HG02678 (cell line): ENCODE results near the gene OMG.
"Not testable (repeated sequence)": the region's sequence is repeated elsewhere in the genome, so short reads cannot be mapped to it uniquely, and the experiment has no call there.

Experiments
- ATAC-seq: cut with Tn5 transposase; IDR thresholded peaks from one replicate; pipeline ENCODE4 v1.9.1; 2021; ENCODE audit warnings: mild to moderate bottlenecking, moderate library complexity; ENCODE audit not compliant: unreplicated experiment

The OMG gene, protein sequence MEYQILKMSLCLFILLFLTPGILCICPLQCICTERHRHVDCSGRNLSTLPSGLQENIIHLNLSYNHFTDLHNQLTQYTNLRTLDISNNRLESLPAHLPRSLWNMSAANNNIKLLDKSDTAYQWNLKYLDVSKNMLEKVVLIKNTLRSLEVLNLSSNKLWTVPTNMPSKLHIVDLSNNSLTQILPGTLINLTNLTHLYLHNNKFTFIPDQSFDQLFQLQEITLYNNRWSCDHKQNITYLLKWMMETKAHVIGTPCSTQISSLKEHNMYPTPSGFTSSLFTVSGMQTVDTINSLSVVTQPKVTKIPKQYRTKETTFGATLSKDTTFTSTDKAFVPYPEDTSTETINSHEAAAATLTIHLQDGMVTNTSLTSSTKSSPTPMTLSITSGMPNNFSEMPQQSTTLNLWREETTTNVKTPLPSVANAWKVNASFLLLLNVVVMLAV

DNA sequence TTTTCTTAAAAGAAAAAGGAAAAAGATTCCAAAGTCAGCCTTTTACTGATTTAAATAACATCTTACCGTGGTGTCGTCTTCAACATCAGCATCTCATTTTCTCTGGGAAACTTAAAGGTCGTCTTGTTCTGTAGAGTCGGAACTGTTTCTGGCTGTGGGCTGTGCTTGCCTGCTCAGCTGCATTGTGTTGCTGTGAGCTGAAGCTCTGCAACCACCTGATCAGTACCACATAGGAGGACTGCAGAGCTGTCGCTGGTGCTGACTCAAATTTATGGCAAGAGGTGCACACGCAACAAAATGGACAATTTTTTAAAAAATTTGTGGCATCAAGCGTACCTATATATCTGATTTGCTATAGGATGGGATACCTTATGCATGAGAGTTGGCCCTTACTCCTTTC, at the start of gene OMG:
OMG (minus strand) TSS at position 150 of the 400 bp plus-strand sequence. CDS start 908 bp downstream, outside the sequence.
- ATAC-seq = no peak

DNA sequence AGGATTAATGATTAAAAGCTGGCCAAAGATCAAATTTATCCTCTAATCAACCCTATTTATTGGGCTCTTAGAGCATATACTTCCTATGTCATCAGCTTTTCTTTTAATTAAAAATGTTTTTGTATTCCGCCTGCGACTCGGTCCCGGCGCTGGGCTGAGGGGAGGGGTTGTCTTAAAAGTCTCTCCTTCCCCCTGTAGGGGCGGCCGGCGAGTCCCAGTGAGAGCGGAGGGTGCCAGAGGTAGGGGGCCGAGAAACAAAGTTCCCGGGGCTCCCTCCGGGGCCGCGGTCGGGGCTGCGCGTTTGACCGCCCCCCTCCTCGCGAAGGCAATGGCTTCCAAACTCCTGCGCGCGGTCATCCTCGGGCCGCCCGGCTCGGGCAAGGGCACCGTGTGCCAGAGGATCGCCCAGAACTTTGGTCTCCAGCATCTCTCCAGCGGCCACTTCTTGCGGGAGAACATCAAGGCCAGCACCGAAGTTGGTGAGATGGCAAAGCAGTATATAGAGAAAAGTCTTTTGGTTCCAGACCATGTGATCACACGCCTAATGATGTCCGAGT, 48.2 kb upstream of the OMG start:
- ATAC-seq = not testable (repeated sequence)

DNA sequence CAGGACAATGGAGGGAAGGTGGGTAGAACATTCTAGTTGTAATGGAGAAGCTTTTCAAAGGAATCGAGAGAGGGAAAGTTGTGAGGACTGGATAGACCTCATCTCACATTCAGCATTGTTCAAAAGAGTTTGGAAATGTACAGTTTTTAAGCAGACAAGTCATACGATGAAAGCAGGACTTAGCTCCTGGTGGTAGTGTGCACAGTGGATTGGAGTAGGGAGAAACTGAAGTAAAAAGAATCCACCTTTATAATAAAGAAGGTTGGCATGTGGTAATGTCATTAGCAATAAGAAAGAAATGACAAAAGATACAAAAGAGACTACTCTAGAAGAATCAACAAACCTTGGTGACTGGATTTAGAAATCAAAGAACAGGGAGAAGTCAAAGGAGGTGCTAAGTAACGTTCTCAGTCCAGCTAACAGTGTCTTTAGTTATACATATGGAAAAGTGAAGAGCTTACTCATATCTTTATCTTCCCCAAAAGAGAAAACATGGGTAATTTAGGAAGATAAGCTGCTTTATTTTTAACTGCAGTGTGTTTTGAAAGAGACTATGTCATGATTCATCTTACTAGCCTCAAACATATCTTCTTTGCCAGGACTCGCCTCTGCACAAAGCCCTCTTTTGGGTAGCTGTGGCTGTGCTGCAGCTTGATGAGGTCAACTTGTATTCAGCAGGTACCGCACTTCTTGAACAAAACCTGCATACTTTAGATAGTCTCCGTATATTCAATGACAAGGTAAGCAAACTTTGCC, 43.0 kb upstream of the OMG start:
- no peak for ATAC-seq

DNA sequence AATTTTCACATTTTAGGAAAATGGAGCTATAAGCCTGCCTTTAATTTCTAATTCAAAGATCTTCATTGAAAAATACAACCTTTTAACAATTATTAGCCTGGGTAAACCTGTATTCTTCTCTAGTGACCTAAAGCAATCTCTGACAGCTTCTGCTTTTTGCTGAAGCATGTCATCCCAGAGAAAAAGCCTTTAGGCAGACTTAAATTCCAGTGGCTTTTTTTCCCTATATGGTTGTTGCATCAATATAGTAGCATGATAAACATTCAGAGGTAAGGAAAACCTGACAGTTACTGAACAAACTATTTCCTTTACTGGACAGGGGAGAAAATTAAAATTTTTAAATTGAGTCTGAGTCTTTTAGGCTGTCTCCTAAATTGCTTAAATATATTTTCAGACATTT, 32.2 kb upstream of the OMG start:
- no peak for ATAC-seq

DNA sequence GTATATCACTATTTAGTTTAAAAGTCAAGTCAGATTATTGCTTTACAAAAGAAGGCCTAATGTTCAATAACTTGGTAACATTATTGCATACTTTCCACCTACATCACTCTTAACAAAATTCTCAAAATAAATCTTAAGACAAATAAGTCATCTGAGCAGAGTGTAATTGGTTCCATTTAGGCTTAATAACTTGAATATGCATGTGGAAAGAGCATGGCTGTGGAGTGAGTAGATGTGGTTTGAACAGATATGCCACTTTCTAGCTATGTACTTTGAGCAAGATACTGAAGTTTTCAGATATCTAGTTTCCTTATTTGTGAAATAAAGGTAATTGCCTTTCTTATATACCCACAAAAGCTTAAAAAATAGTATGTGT, 31.1 kb upstream of the OMG start:
- no peak for ATAC-seq

DNA sequence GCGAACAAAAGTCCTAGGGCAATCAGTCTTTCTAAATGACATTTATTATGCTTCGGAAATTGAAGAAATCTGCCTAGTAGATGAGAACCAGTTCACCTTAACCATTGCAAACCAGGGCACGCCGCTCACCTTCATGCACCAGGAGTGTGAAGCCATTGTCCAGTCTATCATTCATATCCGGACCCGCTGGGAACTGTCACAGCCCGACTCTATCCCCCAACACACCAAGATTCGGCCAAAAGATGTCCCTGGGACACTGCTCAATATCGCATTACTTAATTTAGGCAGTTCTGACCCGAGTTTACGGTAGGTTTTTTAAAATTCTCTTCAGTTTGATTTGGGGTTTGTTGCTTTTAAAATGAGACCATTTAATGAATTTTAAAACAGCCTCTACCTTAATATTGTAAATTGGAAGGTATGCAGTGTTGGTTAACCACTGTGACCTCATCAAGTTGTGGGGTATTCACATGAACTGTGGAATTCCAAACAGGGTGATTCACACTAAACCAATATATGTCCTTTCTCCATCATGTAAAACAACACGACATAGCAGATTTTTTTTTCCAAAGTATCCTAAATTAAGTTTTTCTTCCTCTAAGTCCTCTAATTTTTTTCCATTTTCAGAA, 30.6 kb upstream of the OMG start:
- no peak for ATAC-seq

DNA sequence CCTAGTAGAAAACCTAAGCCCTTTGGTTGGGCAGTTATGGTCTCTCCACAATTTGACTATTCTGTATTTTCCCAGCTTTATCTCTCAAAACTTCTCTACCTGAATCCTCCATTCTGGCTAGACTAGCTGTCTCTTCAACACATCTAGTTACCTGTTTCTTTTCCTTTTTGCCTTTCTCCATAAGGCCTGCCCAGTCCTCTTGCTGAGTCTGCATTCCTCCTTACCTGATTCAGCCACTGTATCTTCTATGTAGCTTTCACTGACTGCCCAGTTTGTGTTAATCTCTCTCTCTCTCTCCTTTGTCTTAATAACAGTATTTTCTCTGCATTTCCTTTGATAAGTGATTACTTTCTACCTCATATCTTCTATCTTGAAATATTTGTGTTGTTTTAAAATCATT, 26.5 kb upstream of the OMG start:
- no peak for ATAC-seq

DNA sequence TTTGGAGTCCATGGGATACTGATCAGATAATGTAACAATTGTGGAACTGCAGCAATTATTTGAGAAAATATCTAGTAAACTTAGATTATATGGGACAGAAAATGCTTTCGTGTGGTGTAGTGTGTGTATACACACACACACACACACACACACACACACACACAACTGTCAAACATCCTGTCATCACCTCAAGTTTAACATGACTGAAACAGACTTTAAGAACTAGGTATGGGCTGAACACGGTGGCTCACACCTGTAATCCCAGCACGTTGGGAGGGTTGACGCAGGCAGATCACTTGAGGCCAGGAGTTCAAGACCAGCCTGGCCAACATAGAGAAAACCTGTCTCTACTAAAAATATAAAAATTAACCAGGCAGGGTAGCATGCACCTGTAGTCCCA, 24.9 kb upstream of the OMG start:
- ATAC-seq = no peak

DNA sequence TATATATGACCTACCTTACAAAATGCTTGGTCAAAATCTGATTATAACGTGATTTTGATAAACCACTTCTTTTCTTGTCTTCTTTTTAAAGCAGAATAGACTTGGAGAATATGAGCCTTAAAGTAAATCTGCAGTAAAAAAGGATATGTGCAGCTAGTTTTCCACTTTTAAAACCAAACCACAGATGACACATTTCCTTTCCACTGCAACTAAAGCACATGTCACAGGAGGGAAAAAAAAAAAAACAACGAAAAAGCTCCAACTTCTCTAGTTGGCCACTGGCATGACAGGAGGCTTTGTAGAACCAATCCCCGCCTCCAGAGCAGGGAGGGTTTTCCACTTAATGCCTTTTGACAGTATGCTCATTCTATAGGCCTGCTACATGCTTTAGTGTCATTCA, 24.4 kb upstream of the OMG start, which contains the start of gene EVI2A:
EVI2A (minus strand) TSS at position 142 of the 400 bp plus-strand sequence. CDS start 2,609 bp downstream, outside the sequence.
- peak; percentile 42 for ATAC-seq

DNA sequence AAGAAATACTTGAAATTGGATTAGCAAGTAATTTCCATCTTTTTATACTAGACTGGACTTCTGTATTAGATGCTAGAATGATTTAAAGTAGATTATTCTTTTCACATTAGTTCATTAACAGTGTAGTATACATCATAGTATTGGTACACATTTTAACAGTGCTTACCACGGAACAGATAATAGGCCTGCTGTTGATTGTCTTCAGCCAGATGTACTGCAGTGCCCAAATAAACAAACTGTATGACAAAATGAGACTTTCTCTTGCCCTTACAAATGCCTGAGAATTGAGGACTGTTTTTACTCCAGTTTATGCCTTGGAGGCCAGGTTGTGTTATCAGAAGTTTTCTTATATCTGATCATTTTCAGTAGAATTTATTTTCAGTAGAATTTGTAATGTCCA, 23.8 kb upstream of the OMG start:
- no peak for ATAC-seq

DNA sequence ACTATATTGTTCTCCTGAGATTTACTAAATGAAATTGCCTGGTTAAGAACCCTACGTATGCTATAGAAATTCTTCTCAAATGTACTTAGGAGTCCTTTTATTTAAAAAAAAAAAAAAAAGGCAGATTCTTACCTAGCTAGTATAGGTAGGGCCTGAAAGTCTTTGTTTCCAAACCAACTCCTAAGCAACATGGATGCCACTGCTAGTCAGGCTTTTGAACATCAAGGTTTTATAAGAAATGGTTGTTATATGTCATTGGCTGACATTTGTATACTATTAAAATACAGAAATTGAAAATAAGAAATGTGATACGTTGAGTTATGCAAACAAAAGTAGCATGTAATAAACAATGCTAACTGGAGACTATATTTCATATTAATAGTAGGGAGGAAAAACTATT, 23.2 kb upstream of the OMG start:
- ATAC-seq = no peak

DNA sequence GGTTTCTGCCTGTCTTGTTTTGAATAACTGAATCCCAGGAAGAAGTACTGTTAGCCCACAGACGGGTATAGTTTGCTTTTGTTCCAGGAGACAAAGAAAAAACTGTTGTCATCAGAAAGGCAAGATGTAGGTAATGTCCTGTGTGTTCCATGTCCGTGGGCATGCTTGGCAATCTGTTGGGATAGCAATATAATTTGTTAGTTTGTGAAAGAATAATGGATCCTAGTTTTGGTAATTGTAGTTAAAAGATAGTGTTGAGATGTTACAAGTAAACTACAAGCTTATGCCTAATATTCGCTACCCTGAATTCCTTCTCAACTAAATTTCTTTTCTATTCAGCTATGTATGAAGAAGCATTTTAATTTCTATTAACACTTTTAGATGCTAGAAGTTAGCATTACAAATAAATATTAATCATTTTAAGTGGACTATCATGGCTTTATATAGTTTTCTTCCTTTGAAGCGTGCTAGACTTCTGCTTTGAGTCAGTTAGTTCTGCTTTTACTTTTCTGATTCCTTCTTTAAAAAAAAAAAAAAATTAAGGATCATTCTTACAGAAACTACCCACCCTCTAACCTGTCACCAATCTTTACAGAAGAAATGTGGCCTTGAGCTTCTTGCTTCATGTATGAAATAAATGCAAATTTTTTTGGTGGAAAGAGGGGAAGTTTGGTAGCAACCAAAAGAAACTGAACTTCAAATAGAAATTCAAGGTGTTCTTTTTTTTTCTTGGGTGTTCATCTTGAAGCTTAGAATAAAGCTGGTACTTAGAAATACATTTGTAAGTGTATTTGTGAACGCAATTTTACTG, 22.0 kb upstream of the OMG start:
- no peak for ATAC-seq

DNA sequence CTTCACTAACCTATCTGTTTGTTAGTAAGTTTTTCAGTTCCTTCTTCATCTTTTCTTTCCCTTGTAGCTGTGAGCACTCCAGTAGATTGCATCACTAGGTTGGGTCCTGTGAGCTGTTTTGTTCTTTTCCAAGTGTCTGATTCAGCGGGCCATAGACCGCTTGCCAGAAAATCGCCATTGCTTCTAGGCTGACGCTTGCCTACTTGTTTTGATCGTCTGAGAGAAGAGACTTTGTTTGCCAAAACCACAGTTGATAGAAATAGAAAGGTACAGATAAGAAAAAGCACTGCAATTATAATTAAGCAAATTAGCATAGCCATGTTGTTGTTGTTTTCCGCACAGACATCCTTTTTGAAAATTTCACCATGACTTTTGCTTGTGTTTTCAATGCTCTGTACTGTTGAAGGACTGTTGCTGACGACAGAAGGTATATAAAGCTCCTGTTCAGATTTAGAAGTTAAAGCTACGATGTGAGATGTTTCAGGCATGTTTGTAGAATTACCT, 21.3 kb upstream of the OMG start:
- peak; percentile 35 for ATAC-seq

DNA sequence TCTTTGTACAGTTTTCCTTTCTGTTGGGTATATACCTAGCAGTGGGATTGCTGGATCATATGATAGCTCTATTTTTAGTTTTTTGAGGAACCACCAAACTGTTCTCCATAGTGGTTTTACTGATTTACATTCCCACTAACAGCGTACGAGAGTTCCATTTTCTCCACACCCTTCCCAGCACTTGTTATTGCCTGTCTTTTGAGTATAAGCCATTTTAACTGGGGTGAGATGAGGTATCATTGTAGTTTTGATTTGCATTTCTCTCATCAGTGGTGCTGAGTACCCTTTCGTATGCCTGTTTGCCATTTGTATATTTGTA, 17.7 kb upstream of the OMG start:
- no peak for ATAC-seq

DNA sequence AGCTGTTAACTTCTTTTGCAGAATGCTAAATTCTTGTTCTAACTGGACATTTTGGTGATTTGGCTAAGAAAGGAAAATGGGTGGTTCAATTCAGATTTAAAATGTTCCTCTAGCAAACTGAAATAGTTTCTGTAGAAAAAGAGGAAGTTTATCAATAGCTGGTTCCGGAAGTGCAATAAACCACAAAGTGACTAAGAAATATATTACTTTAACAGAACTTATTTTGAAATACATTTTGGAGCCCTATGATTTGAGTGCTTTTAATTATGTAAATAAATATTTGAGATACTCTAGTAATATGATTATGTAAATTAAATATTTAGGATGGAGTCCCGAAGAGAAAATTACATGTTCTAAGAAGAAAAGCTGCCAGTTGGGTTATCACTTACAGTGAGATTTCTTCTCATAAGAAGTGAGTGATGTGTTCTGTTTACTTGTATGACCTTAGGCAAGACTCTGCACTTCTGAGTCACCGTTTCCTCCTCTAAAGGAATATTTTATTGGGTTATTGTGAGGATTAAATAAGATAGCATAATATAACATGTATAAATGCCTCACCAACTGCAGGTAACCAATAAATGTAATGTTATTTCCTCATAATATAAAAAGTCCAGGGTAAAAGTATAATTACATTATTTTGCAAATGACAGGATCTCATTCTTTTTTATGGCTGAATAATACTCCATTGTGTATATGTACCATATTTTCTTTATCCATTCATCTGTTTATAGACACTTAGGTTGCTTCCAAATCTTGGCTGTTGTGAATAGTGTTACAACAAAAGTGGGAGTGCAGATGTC, 17.1 kb upstream of the OMG start, which contains the start of gene EVI2B:
EVI2B (minus strand) TSS at position 73 of the 800 bp plus-strand sequence. CDS start 8,445 bp downstream, outside the sequence.
- ATAC-seq = peak; percentile 29

DNA sequence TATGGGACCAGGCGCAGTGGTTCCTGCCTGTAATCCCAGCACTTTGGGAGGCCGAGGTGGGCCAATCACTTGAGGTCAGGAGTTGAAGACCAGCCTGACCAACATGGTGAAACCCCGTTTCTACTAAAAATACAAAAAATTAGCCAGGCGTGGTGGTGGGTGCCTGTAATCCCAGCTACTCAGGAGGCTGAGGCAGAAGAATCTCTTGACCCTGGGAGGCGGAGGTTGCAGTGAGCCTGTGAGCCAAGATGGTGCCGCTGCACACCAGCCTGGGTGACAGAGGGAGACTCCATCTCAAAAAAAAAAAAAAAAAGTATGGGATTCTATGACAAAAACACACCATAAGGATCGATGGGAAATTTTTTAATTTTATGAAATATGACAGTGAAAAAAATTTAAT, 15.2 kb upstream of the OMG start:
- ATAC-seq = not testable (repeated sequence)

DNA sequence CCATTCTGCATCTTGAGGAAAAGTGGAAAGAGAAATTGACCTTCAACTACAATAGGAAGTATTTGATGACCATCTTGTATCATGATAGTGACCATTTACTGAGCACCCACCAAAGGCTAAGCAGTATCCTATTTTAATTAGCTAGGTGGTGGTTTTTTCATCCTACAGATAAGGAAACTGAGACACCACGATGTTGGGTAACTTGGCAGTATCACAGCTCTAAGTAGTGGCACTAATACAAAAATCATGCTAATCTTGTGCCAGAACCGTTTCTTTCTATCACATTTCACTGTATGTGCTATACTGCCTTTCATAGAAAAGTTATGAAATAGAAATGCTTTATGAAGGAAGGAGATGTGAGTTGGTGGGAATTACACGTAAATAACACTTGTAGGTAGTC, 14.5 kb upstream of the OMG start:
- ATAC-seq = no peak

DNA sequence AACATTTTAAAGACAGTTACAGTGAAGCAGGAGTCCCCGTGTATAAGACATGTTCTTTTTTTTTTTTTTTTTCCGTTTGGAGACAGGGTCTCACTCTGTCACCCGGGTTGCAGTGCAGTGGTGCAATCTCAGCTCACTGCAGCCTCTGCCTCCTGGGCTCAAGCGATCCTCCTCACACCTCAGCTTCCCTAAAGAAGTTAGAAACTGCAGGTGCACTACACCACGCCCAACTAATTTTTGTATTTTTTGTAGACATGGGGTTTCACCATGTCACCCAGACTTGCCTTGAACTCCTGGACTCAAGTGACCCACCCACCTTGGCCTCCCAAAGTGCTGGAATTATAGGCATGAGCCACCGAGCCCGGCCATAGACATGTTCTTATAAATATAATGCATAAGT, 13.8 kb upstream of the OMG start:
- ATAC-seq = no peak

DNA sequence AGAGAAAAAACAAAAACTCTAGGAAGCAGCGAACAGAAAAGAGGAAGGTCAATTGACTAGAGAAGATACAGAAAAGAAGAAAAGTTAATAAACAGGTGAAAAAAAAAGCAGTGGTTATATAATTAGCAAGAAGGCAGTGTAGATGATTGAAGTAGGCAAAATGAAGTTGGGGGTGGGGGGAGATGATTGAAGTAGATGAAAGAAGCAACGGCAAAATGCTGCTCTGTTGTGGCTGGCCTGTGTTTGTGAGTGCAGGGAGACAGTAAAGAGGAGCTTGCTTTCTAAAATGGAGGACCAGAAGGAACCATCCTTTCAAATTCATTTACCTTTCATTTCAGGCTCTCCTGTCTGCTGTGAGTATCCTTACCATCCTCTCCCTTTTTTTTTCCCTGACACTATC, 13.2 kb upstream of the OMG start:
- no peak for ATAC-seq

DNA sequence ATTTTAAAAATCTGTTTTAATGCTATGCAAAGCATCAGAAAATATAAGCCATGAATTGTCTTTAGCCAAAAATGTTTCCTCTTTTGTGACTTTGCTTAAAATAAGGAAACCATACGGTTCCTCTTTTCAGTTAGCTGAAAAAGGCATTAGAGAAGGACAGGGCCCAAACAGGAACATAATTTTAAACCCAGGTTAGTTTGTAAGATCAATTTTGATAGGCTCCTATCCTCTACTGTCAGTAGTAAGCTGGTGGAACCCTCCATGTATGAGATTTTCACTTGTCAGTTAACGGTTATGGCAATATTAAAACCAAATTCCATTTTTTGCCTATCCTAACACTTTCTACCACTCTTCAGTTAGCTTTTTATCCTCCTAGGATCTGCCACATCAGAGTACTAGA, 12.5 kb upstream of the OMG start:
- no peak for ATAC-seq
